ENCODE results near the gene MRPL41.

- TF ChIP-seq EP300 (IDR thresholded peaks at IDR 0.05) (no peak), POLR2AphosphoS5 (IDR thresholded peaks at IDR 0.05) (peak in 2 of 3 donors; percentile 39 to 46), POLR2A (IDR thresholded peaks at IDR 0.05) (no peak), CTCF (IDR thresholded peaks at IDR 0.05) (no peak)
Observed at GRCh38 chr9:137590469-137591383, 39.0 kb downstream of the MRPL41 start, which contains the start of gene ZMYND19.

Data from suprapubic skin (tissue), 4 donors.